Activated CD8-positive, alpha-beta memory T cell treated with anti-CD3 and anti-CD28 coated beads for 36 hours (primary cell): Measurements from ENCODE around the gene CLPX. TPM values are rescaled to one million over a fixed set of nuclear protein-coding genes. Genes with fewer than 3 reads are reported as not detected.
"Not testable (repeated sequence)": the region's sequence is repeated elsewhere in the genome, so short reads cannot be mapped to it uniquely, and the experiment has no call there.

Experiments
- CTCF ChIA-PET: fragments of 350-600 bp; sonication (Branson Sonifier 250); formaldehyde crosslinking; loops from one replicate; lab custom pipeline; 2021; ENCODE audit warnings: antibody characterized with exemption; lab: Charles Lee
- POLR2A ChIA-PET: fragments of 350-600 bp; sonication (Branson Sonifier 250); formaldehyde crosslinking; loops from one replicate; lab custom pipeline; 2021; ENCODE audit warnings: antibody characterized with exemption; lab: Charles Lee
- total RNA-seq, 2 experiments: library from RNA; stranded (reverse); gene quantifications; one replicate each; pipeline ENCODE4 v1.2.3, GENCODE V29; 2021

Gene CLPX
- total RNA-seq, 2 experiments from 2014 or later, result 62.8 to 67.6 TPM

DNA sequence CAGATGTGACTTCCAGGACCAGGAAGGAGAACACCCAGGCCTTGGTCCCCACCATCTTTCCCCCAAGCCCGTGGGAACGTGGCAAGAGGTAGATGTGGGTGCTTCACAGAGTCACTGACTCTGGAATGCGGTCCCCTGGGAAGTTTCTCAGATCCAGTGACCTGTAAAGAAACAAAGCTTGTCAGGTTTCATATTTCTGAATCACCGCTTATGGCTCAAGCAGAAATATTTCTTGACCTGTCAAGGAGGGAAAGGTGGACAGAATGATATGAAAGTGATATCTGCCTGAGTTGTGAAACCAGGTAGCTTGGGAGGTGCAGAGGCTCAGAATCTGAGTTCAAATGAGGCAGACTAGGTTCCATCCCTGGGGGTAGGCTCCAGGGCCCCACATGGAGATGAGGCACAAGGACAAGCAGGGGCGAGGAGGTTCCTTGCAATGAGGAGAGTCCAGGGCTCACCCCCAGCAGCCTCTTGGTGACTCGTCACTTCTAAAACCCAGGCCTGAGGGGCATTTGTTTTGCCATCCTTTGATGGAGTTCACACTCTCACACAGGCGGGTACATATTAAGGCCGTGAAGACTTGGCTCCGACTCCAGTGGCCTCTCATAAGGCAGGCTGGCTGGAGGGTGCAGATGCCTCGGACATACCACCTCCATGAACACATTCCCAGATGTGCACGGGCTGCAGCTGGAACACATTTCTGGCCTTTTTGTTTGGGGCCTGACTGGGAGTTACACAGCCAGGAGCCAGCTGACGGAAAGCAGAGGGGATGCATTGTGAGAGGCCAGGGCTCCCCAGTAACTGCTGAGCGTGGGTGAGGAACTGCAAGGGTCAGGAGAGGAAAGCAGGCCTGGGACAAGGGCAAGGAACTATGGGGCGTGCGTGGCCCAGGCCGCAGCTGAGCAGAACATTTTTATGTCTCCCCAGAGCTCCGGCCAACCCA is 24.8 kb upstream of the CLPX start:
- POLR2A ChIA-PET, result no interaction called here
- CTCF ChIA-PET, result no interaction called here

DNA sequence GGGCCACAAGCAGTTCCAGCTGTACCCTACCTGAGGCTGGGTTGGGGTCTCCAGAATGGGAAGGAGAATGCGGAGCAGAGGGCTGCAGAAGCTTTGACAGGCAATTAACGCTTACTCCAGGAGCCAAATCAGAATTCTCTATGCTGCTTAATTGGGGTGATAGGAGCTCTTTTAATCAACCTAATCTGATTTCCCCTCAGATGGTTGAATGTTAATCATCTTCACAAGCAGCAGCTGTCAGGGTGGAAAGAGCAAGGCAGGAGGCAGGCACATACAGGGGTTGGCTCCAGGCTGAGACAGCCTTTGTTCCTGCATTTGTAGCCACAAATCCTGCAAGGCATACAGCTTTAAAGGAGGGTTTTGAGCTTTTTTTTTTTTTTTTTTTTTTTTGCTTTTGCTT is 23.5 kb upstream of the CLPX start:
- POLR2A ChIA-PET, result interaction anchor here (0.6 kb wide), 1 partner anchor 14 kb away, joined by 4 read pairs; no protein-coding TSS in a partner anchor
- CTCF ChIA-PET, result interaction anchor here (1.0 to 1.3 kb wide), 3 partner anchors 21 to 89 kb away, joined by 3 to 4 read pairs (median 3); partner anchors contain the start of gene PARP16

DNA sequence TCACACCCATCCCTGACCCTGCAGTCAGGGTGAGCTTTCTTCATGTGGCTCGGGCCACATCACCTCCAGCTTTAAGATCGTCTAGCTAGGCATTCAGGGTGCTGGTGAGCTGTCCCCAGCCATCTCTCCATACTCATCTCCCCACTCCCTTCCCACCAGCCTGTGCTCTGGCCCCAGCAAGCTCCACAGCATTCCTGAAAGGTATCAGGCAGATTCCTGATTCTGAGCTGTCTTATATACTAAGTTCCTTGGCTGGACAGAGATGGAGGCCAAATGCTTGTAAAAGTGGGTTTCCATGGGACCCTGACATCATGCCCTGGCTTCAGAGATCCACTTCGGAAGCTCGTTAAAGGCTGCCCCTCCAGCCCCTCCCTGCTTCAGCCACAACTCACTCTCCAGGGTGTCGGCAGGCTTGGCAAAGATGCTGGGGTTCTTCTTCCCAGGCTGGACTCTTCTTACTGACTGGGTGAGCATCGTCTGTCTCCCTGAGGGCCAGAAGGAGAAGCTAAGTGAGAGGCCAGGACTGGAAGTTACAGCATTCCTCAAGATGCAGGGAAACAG is 22.2 kb upstream of the CLPX start:
- POLR2A ChIA-PET, result no interaction called here
- CTCF ChIA-PET, result interaction anchor here (1.0 kb wide), 1 partner anchor 90 kb away, joined by 3 read pairs; no protein-coding TSS in a partner anchor

DNA sequence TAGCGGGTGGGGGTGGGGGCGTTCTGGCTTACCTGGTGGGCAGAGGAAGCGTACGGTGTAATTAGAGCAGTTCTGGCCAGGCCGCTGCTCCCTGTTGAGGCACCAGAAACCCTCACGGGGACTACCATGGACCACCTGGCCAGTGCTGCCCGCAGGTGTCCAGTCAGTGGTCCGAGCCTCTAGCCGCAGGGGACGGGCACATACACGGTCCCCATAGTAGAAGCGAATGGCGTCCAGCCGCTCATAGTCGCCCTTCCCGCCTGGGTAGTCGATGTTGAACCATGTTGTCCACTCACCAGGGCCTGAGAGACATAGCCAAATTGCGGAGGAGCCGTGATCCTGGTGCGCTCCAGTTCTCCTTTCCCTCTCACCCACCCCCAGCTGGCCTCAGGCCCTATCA is 21.6 kb upstream of the CLPX start:
- POLR2A ChIA-PET, result no interaction called here
- CTCF ChIA-PET, result no interaction called here

DNA sequence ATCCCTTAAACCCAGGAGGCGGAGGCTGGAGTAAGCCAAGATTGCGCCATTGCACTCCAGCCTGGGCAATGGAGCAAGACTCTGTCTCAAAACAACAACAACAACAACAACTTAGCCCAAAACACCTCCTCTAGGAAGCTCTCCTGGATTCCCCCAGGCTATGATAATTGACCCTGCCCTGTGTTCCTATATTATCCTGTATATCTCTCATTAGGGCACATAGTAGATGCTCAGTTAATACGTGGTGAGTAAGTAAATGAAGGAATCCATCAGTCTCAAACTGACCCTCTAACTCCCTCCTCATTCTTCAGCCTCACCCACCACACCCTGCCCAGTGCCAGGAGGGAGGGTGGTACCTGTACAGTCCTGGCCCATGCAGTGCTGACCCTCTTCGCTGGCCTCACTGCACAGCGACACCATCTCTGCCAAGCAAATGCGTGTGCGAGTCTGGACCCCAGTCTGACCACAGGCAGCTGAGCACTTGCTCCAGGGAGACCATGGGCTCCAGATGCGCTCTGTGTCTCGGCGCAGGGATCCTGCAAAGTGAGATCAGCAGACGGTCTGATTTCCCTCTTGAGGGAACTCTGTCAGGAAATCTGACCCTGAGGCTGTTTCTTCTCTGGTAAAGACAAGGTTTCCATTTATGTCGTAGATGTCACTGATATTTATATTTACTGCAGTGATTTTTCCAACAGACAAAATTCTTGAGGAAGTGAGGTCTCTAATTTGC is 20.0 kb upstream of the CLPX start:
- POLR2A ChIA-PET, result no interaction called here
- CTCF ChIA-PET, result no interaction called here

DNA sequence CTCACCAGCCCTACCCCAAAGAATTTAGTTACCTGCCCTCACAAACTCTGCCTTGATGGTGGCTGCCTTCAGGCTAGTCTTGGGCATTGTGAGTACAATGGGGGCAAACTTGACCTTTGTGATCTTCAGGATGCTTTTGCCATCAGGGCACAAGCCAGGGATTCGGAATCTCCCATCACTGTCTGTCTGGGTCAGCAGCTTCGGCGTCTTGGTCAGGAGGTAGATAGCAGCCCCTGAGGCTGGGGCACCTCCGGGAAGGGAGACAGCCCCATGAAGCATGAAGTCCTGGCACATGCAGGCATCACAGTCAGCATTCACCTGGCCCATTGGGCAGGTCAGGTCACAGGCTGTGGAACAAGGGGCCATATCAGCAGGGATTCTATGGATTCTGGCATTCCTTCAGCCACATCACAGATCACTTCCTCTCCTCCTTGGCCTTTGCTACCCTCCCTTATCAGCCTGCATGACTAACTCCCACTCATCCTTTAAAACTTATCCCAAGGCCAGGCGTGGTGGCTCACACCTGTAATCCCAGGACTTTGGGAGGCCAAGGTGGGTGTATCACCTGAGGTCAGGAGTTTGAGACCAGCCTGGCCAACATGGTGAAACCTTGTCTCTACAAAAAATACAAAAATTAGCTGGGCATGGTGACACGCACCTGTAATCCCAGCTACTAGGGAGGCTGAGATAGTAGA is 19.2 kb upstream of the CLPX start:
- POLR2A ChIA-PET, result no interaction called here
- CTCF ChIA-PET, result no interaction called here

DNA sequence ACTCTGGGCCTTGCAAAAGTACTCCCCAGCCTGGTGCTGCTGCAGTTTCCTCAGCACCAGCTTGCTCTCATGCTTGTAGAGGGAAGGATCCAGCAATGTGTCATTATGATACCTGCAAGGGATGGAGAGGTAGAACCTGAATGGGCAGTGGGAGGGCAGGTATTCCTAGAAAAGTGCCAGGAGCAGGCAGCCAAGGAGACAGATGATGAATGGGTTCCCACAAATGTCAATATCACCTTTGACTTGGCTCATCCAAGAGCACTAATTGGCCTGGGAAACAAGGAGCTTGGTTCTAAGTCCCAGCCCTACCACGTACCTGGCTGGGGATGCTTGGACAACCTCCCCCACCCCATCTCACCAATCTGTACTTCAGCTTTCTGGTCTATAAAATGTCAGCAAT is 16.8 kb upstream of the CLPX start:
- POLR2A ChIA-PET, result no interaction called here
- CTCF ChIA-PET, result interaction anchor here (1.0 to 2.0 kb wide), 2 partner anchors 15 to 19 kb away, joined by 4 to 5 read pairs; no protein-coding TSS in a partner anchor

DNA sequence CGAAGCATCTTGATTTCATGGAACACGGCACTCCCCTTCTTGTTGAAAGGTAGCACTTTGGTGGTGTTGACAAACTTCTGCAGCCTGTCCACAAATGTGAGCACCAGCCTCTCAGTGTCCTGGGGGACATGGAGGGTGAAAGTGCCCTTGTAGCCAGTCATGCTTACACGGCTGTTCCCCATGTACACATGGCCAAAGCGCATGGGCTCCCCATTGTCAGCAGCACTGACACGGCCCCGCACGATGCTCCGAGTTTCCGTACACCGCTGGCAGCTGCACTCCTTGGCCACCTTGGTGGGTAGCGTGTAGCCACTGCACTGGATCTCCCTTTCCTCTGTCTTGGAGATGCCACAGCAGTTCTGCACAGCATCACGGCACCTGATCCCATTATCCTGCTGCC is 13.4 kb upstream of the CLPX start:
- CTCF ChIA-PET, result no interaction called here
- POLR2A ChIA-PET, result no interaction called here

DNA sequence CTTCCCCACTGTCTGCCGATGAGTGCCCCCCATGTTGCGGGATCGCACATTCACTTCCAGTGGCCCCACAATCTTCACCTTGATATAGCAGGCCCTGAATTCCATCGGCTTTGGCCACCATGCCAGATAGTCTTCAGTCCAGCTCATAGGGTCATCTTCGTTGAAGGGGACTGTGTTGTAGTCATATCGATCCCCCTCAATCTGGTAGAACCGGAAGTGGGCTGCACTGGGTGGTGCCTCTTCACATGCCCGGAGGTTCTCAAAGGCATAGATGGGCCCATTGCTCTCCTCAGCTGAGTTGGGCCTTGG is 12.1 kb upstream of the CLPX start:
- CTCF ChIA-PET, result interaction anchor here (1.1 kb wide), 1 partner anchor 14 kb away, joined by 3 read pairs; the partner anchor contains the start of gene CILP
- POLR2A ChIA-PET, result no interaction called here

DNA sequence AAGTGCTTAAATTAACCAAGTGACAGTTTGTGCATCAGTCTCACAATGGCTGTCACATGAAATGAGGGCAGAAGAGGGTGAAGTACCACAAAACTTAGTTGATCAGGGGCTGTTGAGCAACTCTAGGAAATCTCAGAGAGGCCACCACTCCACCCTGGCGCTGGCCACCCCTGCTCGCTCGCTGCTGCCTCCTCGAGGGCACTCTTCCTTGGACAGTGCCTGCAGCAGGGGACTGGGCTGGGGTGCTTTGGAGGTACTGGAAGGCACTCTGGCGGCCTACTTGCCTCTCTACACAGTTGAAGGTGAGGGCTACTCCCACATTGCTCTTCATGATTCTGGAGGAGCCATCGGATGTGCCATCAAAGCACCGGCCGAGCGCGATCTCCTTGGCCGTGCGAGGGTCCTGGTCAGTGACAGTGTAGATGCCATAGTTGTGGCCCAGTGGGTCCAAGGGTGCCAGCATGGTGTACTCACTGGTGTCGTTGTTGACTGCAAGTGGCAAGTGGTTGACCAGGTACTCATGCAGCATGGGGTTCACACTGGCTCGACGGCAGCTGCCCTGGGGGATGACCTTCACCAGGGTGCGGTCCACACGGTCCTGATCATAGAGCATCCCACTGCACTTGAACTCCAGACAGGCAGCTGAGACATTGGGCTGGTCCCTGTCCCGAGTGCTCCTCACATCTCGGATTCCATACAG is 11.6 kb upstream of the CLPX start:
- CTCF ChIA-PET, result interaction anchor here (1.1 kb wide), 1 partner anchor 15 kb away, joined by 3 read pairs; the partner anchor contains the start of gene CILP
- POLR2A ChIA-PET, result no interaction called here

DNA sequence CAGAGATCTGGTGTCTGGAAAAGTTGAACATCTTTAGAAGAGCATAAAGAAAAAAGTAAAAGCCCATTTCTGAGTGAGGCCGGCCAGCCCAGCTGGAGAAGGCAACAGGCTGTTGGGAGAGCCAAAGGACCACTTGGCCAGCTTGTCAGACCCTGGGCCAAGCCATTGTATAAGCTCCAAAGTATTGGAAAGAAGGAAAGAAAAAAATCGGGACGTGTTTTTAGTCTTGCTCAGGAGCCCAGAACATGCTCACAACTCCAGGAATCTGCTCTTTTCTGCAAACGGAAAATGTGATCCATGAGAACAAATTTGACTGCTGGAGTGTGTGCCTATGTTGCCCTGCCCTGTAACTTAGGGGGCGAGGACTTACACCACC is 10.4 kb upstream of the CLPX start:
- POLR2A ChIA-PET, result no interaction called here

DNA sequence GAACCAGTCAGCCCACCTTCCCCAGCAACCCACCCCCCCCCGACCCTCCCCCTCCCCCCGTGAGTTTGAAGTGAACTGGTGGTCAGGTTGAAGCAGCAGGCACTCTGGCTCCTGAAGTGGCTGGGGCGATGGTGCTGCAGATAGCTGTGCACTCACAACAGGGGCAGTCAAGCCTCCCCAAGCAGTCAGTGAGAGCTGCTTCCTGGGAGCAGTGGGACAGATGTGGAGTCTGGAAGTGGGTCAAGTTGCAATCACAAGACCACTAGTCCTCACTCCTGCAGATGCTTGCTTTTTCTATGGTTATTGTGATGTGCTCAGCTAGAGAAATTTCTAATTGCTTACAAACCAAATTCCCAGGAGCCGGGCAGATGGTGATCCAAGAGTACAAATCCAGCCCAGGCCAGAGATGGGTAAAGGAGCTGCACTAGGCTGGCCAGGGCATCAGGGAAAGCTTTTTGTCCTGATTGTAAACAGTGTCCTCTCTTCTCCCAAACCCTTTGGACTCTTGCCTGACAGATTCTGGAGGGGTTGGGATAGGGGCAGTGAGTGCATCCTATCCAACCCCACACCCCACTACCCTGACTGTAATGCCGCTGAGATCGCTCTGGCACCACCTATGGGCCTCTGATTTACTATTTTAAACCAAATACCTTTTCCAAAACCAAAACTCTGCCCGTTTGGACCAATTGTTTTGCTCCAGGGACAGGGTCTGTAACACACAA is 9.8 kb upstream of the CLPX start:
- ChIA-PET CTCF (interaction anchor here (0.6 kb wide), 1 partner anchor 84 kb away, joined by 3 read pairs; no protein-coding TSS in a partner anchor), POLR2A (interaction anchor here (0.6 kb wide), 2 partner anchors 14 to 218 kb away, joined by 4 to 7 read pairs; no protein-coding TSS in a partner anchor)

More for the DNA sequence above, 10.4 kb upstream of the CLPX start:
- CTCF ChIA-PET, result no interaction called here

DNA sequence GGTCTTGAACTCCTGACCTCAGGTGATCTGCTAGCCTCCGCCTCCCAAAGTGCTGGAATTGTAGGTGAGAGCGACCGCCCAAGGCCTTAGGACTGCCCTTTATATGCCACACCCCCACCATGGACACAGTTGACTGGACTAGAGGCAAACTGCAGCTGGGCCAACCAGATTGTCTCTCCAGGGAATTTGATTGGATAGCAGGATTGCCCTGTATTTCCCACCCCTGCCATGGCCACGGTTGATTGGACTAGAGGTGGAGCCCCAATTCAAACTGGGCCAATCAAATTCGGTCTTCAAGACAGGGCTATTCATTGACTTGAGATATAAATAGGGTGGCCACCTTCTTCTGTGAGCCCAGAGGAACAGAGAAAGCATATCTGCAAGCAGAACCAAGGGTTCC is 6.9 kb upstream of the CLPX start:
- ChIA-PET CTCF (no interaction called here), POLR2A (no interaction called here)

DNA sequence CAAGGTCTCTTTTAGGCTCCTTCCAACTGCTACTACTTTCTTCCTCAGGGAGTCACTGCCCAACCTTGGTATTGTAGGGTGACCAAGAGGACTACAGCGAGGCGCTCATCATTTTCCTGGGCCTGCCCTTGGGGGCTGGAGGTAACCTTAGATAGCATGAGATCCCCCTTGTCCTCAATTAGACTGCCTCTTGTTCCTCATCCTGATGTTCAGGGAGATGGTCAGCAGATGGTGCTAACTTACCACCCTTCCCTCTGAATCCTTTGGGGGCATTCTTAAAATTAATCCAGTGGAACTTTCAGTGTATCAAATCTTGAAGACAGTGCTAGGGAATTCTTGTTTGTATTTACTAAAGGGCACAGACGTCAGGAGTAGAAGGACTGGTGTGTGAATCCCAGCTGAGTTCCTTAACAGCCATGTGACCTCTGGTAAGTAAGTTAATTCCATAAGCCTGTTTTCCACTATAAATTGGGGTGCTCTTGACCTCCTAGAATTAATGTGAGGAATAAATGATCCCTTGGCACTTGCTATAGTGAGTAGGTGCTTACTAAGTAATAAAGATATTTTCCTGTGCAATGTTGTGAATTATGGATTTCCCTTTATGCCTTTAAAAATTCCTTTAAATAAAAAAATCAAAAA is 4.1 kb upstream of the CLPX start:
- ChIA-PET CTCF (interaction anchor here (0.7 kb wide), 1 partner anchor 97 kb away, joined by 3 read pairs; the partner anchor contains the start of gene PARP16), POLR2A (no interaction called here)

DNA sequence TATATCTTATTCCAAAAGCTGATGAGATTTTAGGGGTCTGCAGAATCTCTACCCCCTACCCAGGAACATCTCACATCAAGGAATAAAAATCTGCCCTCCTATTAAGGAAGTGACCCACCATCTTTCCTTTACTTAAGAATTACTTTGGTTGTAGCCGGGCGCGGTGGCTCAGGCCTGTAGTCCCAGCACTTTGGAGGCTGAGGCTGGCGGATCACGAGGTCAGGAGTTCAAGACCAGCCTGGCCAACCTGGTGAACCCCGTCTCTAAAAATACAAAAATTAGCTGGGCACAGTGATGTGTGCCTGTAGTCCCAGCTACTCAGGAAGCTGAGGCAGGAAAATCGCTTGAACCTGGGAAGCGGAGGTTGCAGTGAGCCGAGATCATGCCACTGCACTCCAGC is 3.3 kb upstream of the CLPX start:
- CTCF ChIA-PET, result interaction anchor here (0.7 kb wide), 2 partner anchors 32 to 883 kb away, joined by 3 to 4 read pairs; no protein-coding TSS in a partner anchor
- POLR2A ChIA-PET, result not testable (repeated sequence)

DNA sequence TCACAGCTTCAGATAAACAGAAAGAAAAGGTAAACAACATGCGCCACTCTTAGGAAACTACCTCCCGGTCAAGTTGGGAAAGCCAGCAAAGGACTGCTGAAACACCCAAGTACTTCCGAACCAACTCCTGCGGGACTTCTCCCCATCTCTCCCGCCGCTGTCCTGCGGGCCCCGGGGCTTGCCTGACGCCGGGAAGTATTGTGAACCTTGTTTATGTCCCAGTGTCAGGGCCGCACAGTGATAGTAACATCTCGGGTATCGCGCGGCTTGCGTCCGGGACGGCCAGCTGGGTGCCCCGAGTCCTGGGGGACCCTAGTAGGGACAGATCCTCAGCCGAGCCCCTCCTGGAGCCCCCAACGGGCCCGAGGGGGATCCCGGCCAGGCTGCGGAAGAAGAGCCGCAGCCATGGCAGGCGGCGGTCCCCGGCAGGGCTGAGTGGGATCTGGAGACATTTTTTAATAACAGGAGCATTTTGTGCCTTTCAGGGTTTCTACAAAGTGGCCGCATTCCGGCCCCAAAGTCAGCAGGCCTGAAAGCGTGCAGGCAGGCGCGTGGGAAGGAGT is 756 bp downstream of the CLPX start:
- ChIA-PET CTCF (no interaction called here), POLR2A (interaction anchor here (0.8 to 2.2 kb wide), 4 partner anchors 51 to 201 kb away, joined by 3 to 17 read pairs (median 4); partner anchors contain the start of genes PDCD7 and RNU5B-1)

DNA sequence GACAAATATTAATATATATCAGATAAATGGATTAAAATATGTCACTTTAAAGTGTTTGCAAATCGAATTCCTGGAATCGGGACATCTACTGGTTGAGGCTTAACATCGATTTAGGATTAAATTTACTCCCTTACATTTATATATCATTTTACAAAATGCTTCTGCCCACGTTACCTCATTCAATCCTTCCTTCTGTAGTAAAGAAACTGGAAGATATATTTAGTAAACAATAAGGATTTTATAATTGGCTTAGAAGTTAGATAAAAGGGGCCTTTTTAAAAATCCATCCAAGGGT is 1.3 kb downstream of the CLPX start:
- CTCF ChIA-PET, result no interaction called here
- POLR2A ChIA-PET, result interaction anchor here (0.8 to 2.2 kb wide), 2 partner anchors 121 to 202 kb away, joined by 3 to 17 read pairs; partner anchors contain the start of gene RNU5B-1
